SH-SY5Y (cell line): Measurements from ENCODE around the gene ZNF687.

Experiments
- GATA2 ChIP-seq: IDR thresholded peaks from 2 replicates; pipeline ENCODE4 v1.6.1; 2011; ENCODE audit warnings: mild to moderate bottlenecking, low read depth, low read length
- GATA3 ChIP-seq: IDR thresholded peaks from 2 replicates; pipeline ENCODE4 v1.6.1; 2011; ENCODE audit warnings: low read depth, mild to moderate bottlenecking, low read length, moderate library complexity

DNA sequence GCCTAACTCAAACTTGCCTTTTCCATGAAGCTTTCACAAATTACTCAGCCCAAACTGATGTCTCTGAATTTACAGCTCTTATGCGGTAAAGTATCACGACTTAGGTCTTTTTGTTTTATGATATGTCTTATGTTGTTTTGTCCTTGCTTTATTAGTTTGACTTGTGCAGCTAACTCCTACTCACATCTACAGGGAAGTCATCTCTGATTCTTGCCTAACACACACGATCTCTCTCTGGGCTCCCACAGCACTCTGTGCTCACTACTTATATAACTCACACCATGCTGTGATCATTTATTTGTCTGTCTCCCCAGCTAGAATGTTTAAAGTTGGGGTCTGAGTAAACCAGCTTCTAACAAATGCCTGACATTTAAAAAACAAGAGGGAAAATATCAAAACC lies 54.5 kb downstream of the ZNF687 start:
- TF ChIP-seq GATA2 (no peak), GATA3 (no peak)
